DMS53 treated with DMSO at 0.1 percent for 48 hours (cell line): ENCODE data around the gene MTSS2.

ENCODE experiments used
- DNase-seq: peaks from one replicate; lab custom pipeline; 2025; ENCODE audit not compliant: unreplicated experiment; lab: John Stamatoyannopoulos, UW

MTSS2 gene

GRCh38 chr16:70701036-70701435, 15.2 kb upstream of the MTSS2 start:
- DNase-seq, result no peak

DNA sequence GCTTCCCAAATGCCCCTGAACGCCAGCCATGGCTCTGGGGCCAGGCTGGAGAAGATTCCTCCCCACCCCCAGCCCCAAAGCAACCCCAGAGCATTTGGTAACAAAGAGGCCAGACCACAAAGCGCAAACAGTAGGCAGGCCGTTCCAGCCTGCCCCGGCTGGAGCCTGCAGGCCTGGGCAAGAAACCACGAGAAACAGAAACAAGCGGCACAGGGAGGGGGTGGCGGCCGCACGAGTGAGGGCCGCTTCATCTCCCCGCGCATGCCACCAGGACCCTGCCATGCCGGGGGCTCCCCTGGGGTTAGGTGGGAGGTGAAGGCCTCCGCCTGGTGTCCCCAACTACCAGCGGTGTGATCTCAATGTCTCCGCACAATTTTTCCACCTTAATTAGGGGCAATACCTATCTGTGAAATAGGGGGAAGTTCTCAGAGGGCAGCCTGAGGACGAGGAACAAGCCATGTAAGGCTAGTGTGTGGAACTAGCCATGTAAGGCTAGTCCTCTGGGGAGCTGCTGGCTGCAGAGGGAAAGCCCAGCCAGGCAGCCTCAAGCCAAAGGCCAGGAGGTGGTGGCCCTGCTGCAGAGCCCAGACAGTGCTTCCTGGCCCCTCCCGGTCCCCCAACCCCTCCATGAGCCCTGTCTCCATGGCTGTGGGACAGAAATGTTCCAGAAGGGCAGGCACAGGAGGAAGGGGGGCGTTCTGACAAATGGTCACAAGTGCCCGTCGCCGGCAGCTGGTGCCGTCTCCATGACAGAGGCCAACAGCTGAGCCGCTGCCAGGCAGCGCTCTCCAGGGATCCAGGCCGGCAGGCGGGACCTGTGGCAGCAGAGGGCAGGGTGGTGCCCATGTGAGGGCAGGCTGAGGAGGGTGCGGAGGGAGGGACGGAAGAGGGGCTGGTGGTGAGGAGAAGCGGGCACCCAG, 14.5 kb upstream of the MTSS2 start:
- no peak for DNase-seq

- DNase-seq, result no peak
These were observed 13.8 kb upstream of the MTSS2 start for GRCh38 chr16:70699696-70700095.

GRCh38 chr16:70698901-70699300, 13.0 kb upstream of the MTSS2 start:
- DNase-seq, result no peak

GRCh38 chr16:70697594-70698170, 11.8 kb upstream of the MTSS2 start:
- DNase-seq, result no peak

DNA sequence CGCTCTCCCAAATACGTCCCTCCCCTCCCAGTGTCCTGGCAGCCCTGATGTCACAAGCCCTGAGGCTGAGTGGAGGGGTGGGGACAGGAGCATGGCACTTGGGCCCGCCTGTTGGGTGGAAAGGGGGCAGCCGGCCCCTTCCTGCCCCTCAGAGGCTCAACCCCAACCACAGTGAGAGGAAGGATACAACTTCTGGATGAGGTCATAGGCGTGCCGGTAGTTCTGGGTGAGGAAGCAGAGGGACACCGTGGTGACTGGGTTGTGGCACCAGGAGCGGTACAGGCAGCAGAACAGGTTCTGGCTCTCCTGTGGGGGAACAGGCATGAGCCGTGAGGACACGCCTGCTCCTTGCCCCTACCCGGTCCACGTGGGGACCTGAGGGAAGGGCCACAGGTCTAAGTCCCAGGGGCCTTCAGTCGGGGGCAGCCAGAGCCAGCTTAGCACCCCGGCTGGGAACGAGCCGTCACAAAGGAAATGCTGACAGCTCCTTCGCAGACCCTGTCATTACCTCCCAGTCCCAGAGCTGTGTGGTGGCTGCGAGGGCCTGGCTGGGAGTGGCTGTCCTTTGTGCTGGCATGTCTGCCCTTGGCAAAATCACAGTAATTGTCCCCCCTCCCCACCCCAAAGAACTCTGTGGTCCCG, 11.2 kb upstream of the MTSS2 start:
- no peak for DNase-seq

- DNase-seq, result no peak
These were observed 10.5 kb upstream of the MTSS2 start for GRCh38 chr16:70696355-70696754.

DNA sequence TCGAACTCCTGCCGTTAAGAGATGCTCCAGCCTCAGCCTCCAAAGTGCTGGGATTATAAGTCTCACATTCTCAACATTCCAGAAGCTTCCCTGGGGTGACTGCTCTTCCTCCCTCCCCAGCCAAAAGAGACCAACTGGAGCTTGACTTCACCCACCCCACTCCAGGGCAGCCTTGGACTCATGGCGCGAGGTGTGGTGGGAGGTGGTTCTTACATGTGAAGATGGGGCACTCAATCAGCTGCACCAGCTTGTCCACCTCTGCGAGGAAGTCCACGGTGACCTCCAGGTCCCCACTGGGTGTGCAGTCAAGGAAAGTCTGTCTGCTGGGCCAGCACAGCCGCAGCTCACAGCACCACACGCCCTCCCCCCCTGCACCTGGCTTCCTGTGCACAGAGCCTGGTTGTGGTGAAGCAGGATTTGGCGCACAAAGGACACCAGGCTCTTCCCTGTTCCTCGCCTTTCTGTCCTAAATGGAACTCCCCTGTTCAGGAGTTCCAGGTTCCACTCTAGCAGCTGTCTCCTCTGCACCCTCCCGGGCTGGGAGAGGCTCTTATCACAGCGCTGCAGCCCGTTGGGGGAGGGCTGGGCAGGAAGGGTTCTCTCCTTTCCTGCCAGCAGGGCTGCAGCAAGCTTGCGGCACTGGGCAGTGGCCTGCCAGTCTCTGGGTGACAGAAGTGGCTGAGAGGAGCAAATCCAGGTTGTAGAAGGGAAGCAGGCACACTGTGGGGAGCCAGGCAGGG, 9.6 kb upstream of the MTSS2 start:
- DNase-seq, result peak; percentile 44

- no peak for DNase-seq
These were observed 9.0 kb upstream of the MTSS2 start for GRCh38 chr16:70694868-70695218.

DNA sequence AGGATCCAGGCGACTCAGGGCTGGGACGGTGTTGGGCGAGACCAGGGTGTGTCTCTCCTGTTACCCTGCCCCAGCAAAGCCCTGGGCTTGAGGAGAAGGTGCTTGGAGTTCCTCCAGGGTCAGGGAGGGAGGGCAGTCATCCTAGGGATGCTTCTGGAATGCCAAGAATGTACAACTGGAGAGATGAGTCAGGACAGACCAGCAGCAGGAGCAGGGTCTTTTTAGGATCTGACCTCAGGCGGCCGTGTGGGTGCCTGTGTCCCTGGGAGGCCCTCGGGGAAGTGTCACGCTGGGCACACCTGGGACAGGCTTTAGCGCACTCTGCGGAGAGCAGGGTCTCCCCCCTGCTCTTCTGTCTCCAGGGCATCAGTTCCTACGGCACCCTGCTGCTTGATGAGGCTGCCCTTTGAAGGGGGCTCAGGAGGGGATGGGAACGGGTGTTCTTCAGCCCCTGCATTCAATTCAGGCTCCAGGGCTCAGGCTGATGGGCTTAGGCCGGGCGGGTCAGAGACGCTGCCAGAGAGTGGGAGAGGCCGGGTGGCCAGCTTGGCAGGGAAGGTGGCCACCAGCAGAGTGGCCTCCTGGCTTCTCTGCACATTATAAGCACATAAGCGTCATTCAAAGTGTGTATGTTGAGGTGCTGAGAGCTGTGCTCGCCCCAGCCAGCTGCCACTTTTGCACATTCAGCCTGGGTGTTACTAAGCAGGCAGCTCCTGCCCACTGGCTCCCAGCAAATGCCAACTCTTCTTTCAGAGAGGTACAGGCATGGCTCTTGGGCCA, 8.4 kb upstream of the MTSS2 start:
- no peak for DNase-seq

- no peak for DNase-seq
These were observed 7.2 kb upstream of the MTSS2 start for GRCh38 chr16:70692873-70693671.

GRCh38 chr16:70692130-70692872, 6.4 kb upstream of the MTSS2 start:
- DNase-seq, result no peak

DNA sequence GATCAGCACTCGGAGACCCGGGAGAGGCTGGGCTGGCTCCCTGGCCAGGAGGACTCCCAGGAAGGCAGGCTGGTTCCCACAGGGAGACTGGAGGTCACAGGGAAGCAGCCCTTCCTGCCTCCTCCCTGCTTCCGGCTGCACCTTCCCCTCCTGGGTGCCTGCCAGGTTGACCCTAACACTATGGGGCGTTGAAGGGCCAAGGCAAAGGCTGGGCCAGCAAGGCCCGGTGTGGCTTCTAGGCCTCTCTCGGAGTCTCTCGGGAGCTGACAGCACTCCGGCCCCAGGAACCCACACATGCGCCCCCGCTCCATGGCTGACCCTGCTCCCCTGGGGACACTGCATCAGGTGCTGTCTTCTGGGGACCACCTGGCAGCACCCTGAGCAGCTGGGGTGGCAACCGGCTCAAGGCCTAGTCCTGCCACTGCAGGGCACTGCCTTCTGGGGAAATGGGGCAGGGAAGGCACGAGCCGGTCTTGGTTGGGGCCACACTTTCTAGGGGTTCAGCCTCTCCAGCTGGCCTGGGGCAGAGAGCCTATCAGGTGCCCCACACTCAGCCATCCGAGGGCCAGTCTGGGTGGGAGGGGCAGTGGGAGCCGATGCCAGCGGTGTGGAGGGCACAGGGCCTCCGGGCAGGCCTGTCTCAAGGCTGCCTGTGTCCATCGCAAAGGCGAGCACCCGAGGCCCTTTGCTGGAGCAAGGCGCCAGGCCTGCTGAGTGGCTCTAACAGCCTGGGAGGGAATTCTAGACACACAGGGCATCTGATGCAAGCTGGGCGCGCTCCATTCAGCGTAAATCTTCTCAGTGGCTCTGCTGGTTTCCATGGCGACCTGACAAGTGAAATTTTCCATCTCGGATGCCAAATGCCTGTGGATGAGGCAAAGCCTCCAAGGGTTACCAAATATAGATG, 5.6 kb upstream of the MTSS2 start:
- DNase-seq, result no peak

DNA sequence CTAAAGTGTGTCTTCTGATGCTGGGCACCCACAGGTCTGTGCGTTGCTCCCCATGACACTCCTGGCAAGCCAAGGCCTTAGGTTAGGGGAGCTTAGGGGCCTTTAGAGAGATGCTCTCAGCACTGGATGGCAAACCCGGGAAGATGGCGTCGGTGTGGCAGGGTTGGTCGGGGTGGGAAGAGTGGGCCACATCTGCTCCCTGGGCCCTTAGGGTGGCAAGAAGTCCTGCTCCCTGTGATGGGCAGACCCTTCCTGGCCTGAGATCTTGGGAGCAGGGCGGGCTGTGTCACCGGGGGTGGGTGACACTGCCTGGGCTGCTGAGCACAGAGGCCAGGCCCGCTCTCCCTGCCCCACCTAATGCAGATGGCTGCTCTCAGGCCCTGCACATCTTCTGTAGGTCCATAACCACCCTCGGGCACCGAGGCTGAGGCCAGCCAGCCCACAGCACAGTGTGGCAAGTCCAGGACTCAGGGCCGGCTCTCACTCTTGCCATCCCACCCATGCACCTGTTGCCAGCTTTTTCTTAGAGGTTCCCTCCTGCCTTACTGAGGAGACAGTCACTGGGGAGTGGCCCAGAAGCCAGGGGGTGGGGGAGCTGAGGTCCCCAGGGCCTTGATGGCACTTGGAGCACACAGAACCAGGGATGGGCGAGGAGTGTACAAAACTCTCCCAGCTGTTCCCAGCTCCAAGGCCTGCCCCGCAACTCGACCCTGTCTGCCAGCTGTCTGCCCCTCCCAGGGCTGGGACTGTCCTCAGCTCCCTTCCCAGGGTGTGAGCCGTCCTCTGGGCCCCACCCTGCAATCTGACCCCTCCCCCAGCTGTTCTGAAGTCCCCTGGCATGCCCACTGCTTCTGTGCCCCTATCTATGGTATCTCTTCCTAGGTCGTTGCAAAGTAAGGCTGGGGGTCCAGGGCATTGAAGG, 4.4 kb upstream of the MTSS2 start:
- DNase-seq, result no peak

- DNase-seq, result no peak
These were observed 3.4 kb upstream of the MTSS2 start for GRCh38 chr16:70689035-70689969.

DNA sequence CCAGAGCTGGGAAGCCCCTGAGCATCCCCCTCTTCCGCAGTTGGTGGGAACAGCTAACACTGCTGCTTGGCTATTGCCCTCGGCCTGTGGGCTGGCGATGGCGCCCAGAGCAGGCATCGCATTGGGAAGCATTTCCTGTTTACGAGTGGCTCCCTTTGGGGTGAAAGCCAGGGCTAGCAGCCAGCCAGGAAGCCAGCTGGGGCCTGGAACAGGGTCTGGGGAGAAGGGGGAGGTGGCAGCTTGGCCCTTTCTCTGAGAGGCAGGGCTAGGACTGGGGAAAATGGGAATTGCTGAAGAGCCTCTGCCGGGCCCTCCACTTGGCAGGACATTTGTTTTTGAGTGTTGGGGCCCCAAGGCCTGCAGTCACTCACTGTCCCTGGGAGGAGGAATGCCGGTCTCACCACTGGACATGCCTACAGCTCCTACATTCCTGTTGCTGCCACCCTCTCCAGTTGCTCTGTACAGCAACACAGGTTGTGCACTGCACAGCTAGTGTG, 2.4 kb upstream of the MTSS2 start:
- no peak for DNase-seq
